Panc1 (cell line): ENCODE data around the gene TSHZ1. TPM values are rescaled to one million over a fixed set of nuclear protein-coding genes. Genes with fewer than 3 reads are reported as not detected.

Source experiments
- ATAC-seq: fragments of 200-7000 bp; cut with Tn5 transposase; 2 replicates; pipeline ENCODE4 v1.9.1; 2020; ENCODE audit warnings: mild to moderate bottlenecking, moderate library complexity
- BruUV-seq: library from RNA; stranded (reverse); fragments of 400-500 nt; replicated peaks from 2 replicates; lab custom pipeline; 2021; lab: Mats Ljungman, UMichigan
- CTCF ChIA-PET: fragments of 300-600 bp; sonication (Branson Sonifier 250); formaldehyde crosslinking; loops from one replicate; lab custom pipeline; 2022; ENCODE audit warnings: antibody characterized with exemption; lab: Charles Lee
- POLR2A ChIA-PET: fragments of 300-600 bp; sonication (Branson Sonifier 250); formaldehyde crosslinking; loops from one replicate; lab custom pipeline; 2022; ENCODE audit warnings: antibody characterized with exemption; lab: Charles Lee
- DNase-seq: peaks from one replicate; pipeline ENCODE4 v3.0.0-alpha.2; 2010; ENCODE audit warnings: low read depth, low spot score
- H3K27ac ChIP-seq: 2 replicates; pipeline ENCODE4 v1.5.1; 2011; ENCODE audit warnings: mild to moderate bottlenecking, low read length, inconsistent platforms
- H3K27me3 ChIP-seq: fragments of 200-500 bp; sonication (Bioruptor generic); 2 replicates; pipeline ENCODE4 v1.6.0; 2014; ENCODE audit warnings: low read length, inconsistent platforms; ENCODE audit not compliant: control insufficient read depth, insufficient read depth
- H3K36me3 ChIP-seq: fragments of 200-500 bp; sonication (Bioruptor generic); 2 replicates; pipeline ENCODE4 v1.5.1; 2014; ENCODE audit warnings: inconsistent platforms, mild to moderate bottlenecking, low read length, moderate library complexity; ENCODE audit not compliant: control insufficient read depth, insufficient read depth
- H3K4me1 ChIP-seq: 2 replicates; pipeline ENCODE4 v1.5.1; 2011; ENCODE audit warnings: inconsistent platforms, mild to moderate bottlenecking, low read length, moderate library complexity; ENCODE audit not compliant: control insufficient read depth, insufficient read depth
- H3K4me3 ChIP-seq, 2 experiments: 2 replicates each; pipeline ENCODE4 v1.5.1; 2011 to 2012; ENCODE audit warnings: low read depth in 2 of 2, low read length in 2 of 2, mild to moderate bottlenecking in 2 of 2, inconsistent platforms in 1 of 2, moderate library complexity in 1 of 2
- H3K9me3 ChIP-seq: fragments of 200-500 bp; sonication (Bioruptor generic); 2 replicates; pipeline ENCODE4 v1.5.1; 2014; ENCODE audit warnings: low read depth, mild to moderate bottlenecking, inconsistent platforms, low read length, moderate library complexity; ENCODE audit not compliant: control insufficient read depth, insufficient read depth
- POLR2AphosphoS5 ChIP-seq: IDR thresholded peaks from 2 replicates; pipeline ENCODE4 v1.6.1; 2012; ENCODE audit warnings: mild to moderate bottlenecking, low read depth, low read length, moderate library complexity
- SIN3A ChIP-seq: IDR thresholded peaks from 2 replicates; pipeline ENCODE4 v1.6.1; 2012; ENCODE audit warnings: low read depth, mild to moderate bottlenecking, low read length, moderate library complexity, borderline replicate concordance; ENCODE audit not compliant: insufficient read depth
- TCF7L2 ChIP-seq: IDR thresholded peaks from 2 replicates; pipeline ENCODE4 v1.6.1; 2011; ENCODE audit warnings: mild to moderate bottlenecking, low read depth, low read length, inconsistent platforms
- in situ Hi-C: cut with HindIII; loops from 2 replicates; pipeline ENCODE4 v1.10.0; 2016; ENCODE audit warnings: low sequenced_read_pairs, low pct_unique_long_range_greater_than_20kb
- intact Hi-C: fragments of 100-400 bp; cut with micrococcal nuclease; formaldehyde crosslinking; loops from one replicate; pipeline ENCODE4 v1.10.0; 2022; ENCODE audit not compliant: unreplicated experiment
- total RNA-seq: library from RNA; stranded (reverse); gene quantifications from one replicate; pipeline ENCODE4 v1.2.1, GENCODE V29; 2021; ENCODE audit not compliant: unreplicated experiment
- TF ChIP-seq, protein P1 (sequence below), 2 experiments: IDR thresholded peaks; 2 replicates each; pipeline ENCODE4 v1.6.1; 2011 to 2012; ENCODE audit warnings: low read depth in 2 of 2, control low read depth in 1 of 2, low read length in 1 of 2, mild to moderate bottlenecking in 1 of 2, moderate library complexity in 1 of 2; ENCODE audit not compliant: insufficient read depth in 1 of 2
- TF ChIP-seq, protein P2 (sequence below): fragments of 450-650 bp; IDR thresholded peaks from 2 replicates; pipeline ENCODE4 v1.5.1; 2017; ENCODE audit warnings: mild to moderate bottlenecking

Gene TSHZ1
- total RNA-seq, 1 experiment from 2014 or later, result 10.0 TPM

DNA sequence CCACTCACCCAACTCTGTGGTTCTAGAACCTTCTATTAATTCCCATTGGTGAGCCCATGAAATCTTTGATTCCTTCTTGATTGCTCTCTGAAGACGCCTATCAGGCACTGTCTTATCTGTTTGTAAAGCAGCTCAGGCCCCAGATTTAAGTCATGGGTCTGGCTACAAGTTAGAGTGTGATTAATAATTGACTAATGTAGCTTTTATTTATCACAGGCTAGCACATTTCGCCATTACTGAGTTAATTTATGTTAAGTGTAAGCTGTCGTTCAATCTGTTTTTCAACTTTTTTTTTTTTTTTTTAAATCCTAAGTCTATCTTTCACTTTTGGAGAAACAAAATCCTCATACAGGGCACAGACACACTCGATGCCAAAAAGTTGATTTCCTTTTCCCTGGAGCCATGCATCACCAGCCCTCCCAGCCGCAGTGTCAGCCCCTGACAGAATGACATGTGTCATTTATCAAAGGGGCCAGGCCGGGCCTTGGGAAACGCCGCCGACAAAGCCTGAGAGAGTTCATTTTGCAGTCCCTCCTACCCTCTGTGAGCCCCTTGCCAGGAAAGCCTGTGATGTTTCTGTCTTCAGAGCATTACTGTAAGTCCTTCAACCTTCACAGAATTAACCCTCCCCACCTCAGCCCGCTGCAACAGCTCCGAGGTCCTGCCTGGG, 15.8 kb downstream of the TSHZ1 start:
- Histone ChIP-seq H3K4me1 (no peaks in the 10 kb centered on the region), H3K4me3 (no peak overlapping the region), H3K36me3 (no peaks in the 10 kb centered on the region), H3K27me3 (no peaks in the 10 kb centered on the region), H3K27ac (no peak overlapping the region), H3K9me3 (no peaks in the 10 kb centered on the region)
- DNase-seq, result no peak
- in situ Hi-C loops (no loop called here), intact Hi-C loops (no loop called here)
- ATAC-seq, result no peak
- BruUV-seq, result no TSS peak
- TF ChIP-seq TCF7L2 (no peak), POLR2AphosphoS5 (no peak), SIN3A (no peak)
- TF ChIP-seq, protein P1, sequence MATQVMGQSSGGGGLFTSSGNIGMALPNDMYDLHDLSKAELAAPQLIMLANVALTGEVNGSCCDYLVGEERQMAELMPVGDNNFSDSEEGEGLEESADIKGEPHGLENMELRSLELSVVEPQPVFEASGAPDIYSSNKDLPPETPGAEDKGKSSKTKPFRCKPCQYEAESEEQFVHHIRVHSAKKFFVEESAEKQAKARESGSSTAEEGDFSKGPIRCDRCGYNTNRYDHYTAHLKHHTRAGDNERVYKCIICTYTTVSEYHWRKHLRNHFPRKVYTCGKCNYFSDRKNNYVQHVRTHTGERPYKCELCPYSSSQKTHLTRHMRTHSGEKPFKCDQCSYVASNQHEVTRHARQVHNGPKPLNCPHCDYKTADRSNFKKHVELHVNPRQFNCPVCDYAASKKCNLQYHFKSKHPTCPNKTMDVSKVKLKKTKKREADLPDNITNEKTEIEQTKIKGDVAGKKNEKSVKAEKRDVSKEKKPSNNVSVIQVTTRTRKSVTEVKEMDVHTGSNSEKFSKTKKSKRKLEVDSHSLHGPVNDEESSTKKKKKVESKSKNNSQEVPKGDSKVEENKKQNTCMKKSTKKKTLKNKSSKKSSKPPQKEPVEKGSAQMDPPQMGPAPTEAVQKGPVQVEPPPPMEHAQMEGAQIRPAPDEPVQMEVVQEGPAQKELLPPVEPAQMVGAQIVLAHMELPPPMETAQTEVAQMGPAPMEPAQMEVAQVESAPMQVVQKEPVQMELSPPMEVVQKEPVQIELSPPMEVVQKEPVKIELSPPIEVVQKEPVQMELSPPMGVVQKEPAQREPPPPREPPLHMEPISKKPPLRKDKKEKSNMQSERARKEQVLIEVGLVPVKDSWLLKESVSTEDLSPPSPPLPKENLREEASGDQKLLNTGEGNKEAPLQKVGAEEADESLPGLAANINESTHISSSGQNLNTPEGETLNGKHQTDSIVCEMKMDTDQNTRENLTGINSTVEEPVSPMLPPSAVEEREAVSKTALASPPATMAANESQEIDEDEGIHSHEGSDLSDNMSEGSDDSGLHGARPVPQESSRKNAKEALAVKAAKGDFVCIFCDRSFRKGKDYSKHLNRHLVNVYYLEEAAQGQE (IDR thresholded peaks at IDR 0.05; ENCODE audit: insufficient read depth in 1 of 2, low read depth in 2 of 2, low read length in 1 of 2), result no peak
- TF ChIP-seq, protein P2, sequence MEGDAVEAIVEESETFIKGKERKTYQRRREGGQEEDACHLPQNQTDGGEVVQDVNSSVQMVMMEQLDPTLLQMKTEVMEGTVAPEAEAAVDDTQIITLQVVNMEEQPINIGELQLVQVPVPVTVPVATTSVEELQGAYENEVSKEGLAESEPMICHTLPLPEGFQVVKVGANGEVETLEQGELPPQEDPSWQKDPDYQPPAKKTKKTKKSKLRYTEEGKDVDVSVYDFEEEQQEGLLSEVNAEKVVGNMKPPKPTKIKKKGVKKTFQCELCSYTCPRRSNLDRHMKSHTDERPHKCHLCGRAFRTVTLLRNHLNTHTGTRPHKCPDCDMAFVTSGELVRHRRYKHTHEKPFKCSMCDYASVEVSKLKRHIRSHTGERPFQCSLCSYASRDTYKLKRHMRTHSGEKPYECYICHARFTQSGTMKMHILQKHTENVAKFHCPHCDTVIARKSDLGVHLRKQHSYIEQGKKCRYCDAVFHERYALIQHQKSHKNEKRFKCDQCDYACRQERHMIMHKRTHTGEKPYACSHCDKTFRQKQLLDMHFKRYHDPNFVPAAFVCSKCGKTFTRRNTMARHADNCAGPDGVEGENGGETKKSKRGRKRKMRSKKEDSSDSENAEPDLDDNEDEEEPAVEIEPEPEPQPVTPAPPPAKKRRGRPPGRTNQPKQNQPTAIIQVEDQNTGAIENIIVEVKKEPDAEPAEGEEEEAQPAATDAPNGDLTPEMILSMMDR, result no peak
- ChIA-PET POLR2A (interaction anchor here (0.6 kb wide), 1 partner anchor 355 kb away, joined by 3 read pairs; no protein-coding TSS in a partner anchor), CTCF (interaction anchor here (0.6 kb wide), 1 partner anchor 569 kb away, joined by 8 read pairs; no protein-coding TSS in a partner anchor)

DNA sequence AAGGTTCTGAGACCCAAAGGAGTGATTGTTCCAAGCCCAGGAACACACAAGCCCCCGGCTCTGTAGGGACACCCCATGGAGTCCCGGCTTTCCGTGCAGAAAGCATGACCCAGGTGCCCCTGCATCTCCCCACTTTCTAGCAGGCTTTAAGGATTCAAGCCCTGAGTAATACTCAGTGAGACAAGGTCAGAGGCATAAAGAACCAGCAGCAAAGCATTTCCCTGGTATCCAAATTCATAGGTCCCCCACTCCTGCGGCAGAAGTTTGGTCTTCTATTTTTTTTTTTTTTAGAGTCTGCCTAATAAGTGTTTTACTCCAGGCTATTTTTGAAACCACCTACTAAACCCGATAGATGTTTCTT, 16.3 kb downstream of the TSHZ1 start:
- in situ Hi-C loops, result no loop called here
- intact Hi-C loops, result no loop called here
- Histone ChIP-seq H3K4me1 (no peaks in the 10 kb centered on the region), H3K27me3 (no peaks in the 10 kb centered on the region), H3K36me3 (no peaks in the 10 kb centered on the region), H3K4me3 (no peak overlapping the region), H3K9me3 (no peaks in the 10 kb centered on the region), H3K27ac (no peak overlapping the region)
- TF ChIP-seq TCF7L2, result no peak
- TF ChIP-seq SIN3A, result no peak
- TF ChIP-seq, protein P2, result no peak
- no peak for TF ChIP-seq POLR2AphosphoS5
- TF ChIP-seq, protein P1 (IDR thresholded peaks at IDR 0.05; ENCODE audit: insufficient read depth in 1 of 2, low read depth in 2 of 2, low read length in 1 of 2), result no peak
- CTCF ChIA-PET, result no interaction called here
- POLR2A ChIA-PET, result no interaction called here
- DNase-seq (no peak), ATAC-seq (no peak)
- no TSS peak for BruUV-seq
